T-cell (primary cell): ENCODE results near the gene PCDHGA8. TPM values are rescaled to one million over a fixed set of nuclear protein-coding genes. Genes with fewer than 3 reads are reported as not detected.
"Not testable (repeated sequence)": the region's sequence is repeated elsewhere in the genome, so short reads cannot be mapped to it uniquely, and the experiment has no call there.

Experiments used
- ATAC-seq, 4 experiments: fragments of 200-7000 bp in 3 of 4; fragments of 150-1000 bp in 1 of 4; cut with Tn5 transposase; replicated peaks in 1 of 4; 1 replicate in 3 of 4; 2 replicates in 1 of 4; pipeline ENCODE4 v1.10.0; 2021; ENCODE audit warnings: moderate library complexity in 3 of 4, mild to moderate bottlenecking in 2 of 4, moderate number of reproducible peaks in 1 of 4
- CTCF ChIA-PET, 2 donors: fragments of 300-600 bp; sonication (Branson Sonifier 250); formaldehyde crosslinking; loops; one replicate each; lab custom pipeline; 2022; ENCODE audit warnings: antibody characterized with exemption in 2 of 2; lab: Charles Lee
- POLR2A ChIA-PET, 2 donors: fragments of 300-600 bp; sonication (Branson Sonifier 250); formaldehyde crosslinking; loops; one replicate each; lab custom pipeline; 2022; ENCODE audit warnings: antibody characterized with exemption in 2 of 2; lab: Charles Lee
- DNase-seq, 35 experiments: peaks; one replicate each; pipeline versions ENCODE4 v3.0.0 to v3.0.0-alpha.2; 2013 to 2023
- H3K27ac ChIP-seq: one replicate; pipeline ENCODE4 v1.5.1; 2013; ENCODE audit warnings: low read length
- H3K27me3 ChIP-seq, 2 experiments: replicated peaks in 1 of 2; 1 replicate in 1 of 2; 2 replicates in 1 of 2; pipeline versions ENCODE4 v1.6.1 to v1.7.0; 2013; ENCODE audit warnings: low read length in 1 of 2, mixed read lengths in 1 of 2; ENCODE audit not compliant: control insufficient read depth in 2 of 2, insufficient read depth in 2 of 2; ENCODE audit errors: extremely low read depth in 1 of 2
- H3K36me3 ChIP-seq, 2 donors: 1 replicate in 1 of 2; 2 replicates in 1 of 2; pipeline versions ENCODE4 v1.6.1 to v1.7.0; 2013; ENCODE audit warnings: low read length in 1 of 2; ENCODE audit not compliant: control insufficient read depth in 2 of 2, insufficient read depth in 1 of 2; ENCODE audit errors: extremely low read depth in 1 of 2
- H3K4me1 ChIP-seq, 2 experiments: 1 replicate in 1 of 2; 2 replicates in 1 of 2; pipeline versions ENCODE4 v1.6.1 to v1.7.0; 2013; ENCODE audit warnings: low read length in 2 of 2, mixed read lengths in 1 of 2; ENCODE audit not compliant: insufficient read depth in 2 of 2, control insufficient read depth in 1 of 2; ENCODE audit errors: extremely low read depth in 1 of 2
- H3K4me3 ChIP-seq, 2 donors: 1 replicate in 1 of 2; 2 replicates in 1 of 2; pipeline versions ENCODE4 v1.5.1 to v1.7.0; 2013; ENCODE audit warnings: mild to moderate bottlenecking in 2 of 2, low read length in 1 of 2, moderate library complexity in 1 of 2; ENCODE audit not compliant: control insufficient read depth in 1 of 2; ENCODE audit errors: extremely low read depth in 1 of 2
- H3K9me3 ChIP-seq: 2 replicates; pipeline ENCODE4 v1.7.0; 2013
- H3K27ac Mint-ChIP-seq, 2 donors: one replicate each; pipeline ENCODE4 v1.8.0; 2020 to 2021; ENCODE audit warnings: mild to moderate bottlenecking in 2 of 2, mixed read lengths in 2 of 2
- H3K27me3 Mint-ChIP-seq, 2 donors: one replicate each; pipeline ENCODE4 v1.8.0; 2021 to 2022; ENCODE audit warnings: mixed read lengths in 2 of 2
- H3K36me3 Mint-ChIP-seq: one replicate; pipeline ENCODE4 v1.8.0; 2021; ENCODE audit warnings: mixed read lengths
- H3K4me1 Mint-ChIP-seq, 3 donors: one replicate each; pipeline ENCODE4 v1.8.0; 2020 to 2022; ENCODE audit warnings: mixed read lengths in 3 of 3, mild to moderate bottlenecking in 1 of 3
- H3K4me3 Mint-ChIP-seq, 3 donors: one replicate each; pipeline ENCODE4 v1.8.0; 2020 to 2022; ENCODE audit warnings: mild to moderate bottlenecking in 3 of 3, mixed read lengths in 3 of 3, moderate library complexity in 3 of 3
- H3K9me3 Mint-ChIP-seq, 3 donors: one replicate each; pipeline ENCODE4 v1.8.0; 2020 to 2022; ENCODE audit warnings: mixed read lengths in 3 of 3
- WGBS: methylation state at CpG from one replicate; pipeline ENCODE4 v1.1.5; 2013; ENCODE audit warnings: missing lambda C conversion rate; ENCODE audit not compliant: insufficient coverage; 5-methylcytosine and 5-hydroxymethylcytosine counted together
- total RNA-seq, 35 experiments: library from RNA in 6 of 35; stranded (reverse) in 6 of 35; fragments of 120-200 nt in 1 of 35; gene quantifications; one replicate each; pipeline versions ENCODE4 v1.2.1 to v1.2.4 and lab custom pipeline; 2013 to 2026

PCDHGA8 gene
- total RNA-seq, 5 donors from 2014 or later (not counting 1 experiment from before 2014, with no cell fraction given) = 0.05 to 0.13 (median 0.09) TPM; not detected in 2

- CTCF ChIA-PET, H3K4me1 Mint-ChIP-seq, DNase-seq, POLR2A ChIA-PET, H3K27ac ChIP-seq, H3K36me3 Mint-ChIP-seq, H3K4me3 ChIP-seq, H3K4me3 Mint-ChIP-seq, H3K27ac Mint-ChIP-seq, H3K36me3 ChIP-seq, H3K4me1 ChIP-seq, ATAC-seq: not testable (repeated sequence)
- Histone ChIP-seq H3K9me3 (peaks cover 11% of the 10 kb centered on the region), H3K27me3 (peaks cover 17 to 59% of the 10 kb centered on the region in 2 experiments)
- Mint-ChIP-seq H3K9me3 (peaks cover 5 to 29% (median 29%) of the 10 kb centered on the region in 3 donors), H3K27me3 (peaks cover 49 to 67% of the 10 kb centered on the region in 2 donors)
- 57% methylated on average over 29 of the region's 48 CpGs for WGBS
These were observed 16.8 kb upstream of the PCDHGA8 start for GRCh38 chr5:141375444-141376155.

GRCh38 chr5:141382469-141383294 is 9.8 kb upstream of the PCDHGA8 start, which contains the start of gene PCDHGA7:
TSS of gene PCDHGA7 (plus strand) at chr5:141382742. CDS start at chr5:141382900, 158 bp downstream.
- Mint-ChIP-seq H3K27me3 (peaks cover 67 to 77% of the 10 kb centered on the region in 2 donors), H3K4me1 (peaks cover 0 to 6% (median 0%) of the 10 kb centered on the region in 3 donors), H3K27ac (no peak within 1 kb of the TSS), H3K4me3 (peak within 1 kb of the TSS; percentile 47 to 62 (median 60)), H3K9me3 (peaks cover 0 to 38% (median 29%) of the 10 kb centered on the region in 3 donors), H3K36me3 (peaks cover 10% of the 10 kb centered on the region)
- H3K27ac ChIP-seq = no peak within 1 kb of the TSS
- ChIA-PET CTCF (no interaction called here), POLR2A (no interaction called here)
- H3K4me1 ChIP-seq = no peaks in the 10 kb centered on the region
- WGBS = 18% methylated on average over 30 of the region's 37 CpGs
- H3K9me3 ChIP-seq = peaks cover 9% of the 10 kb centered on the region
- no peak for DNase-seq
- no peaks in the 10 kb centered on the region for H3K36me3 ChIP-seq
- peak within 1 kb of the TSS in 1 of 2 donors; percentile 57 for H3K4me3 ChIP-seq
- peaks cover 15 to 40% of the 10 kb centered on the region in 2 experiments for H3K27me3 ChIP-seq
- peak in 1 of 4 experiments; percentile 13 for ATAC-seq

DNA sequence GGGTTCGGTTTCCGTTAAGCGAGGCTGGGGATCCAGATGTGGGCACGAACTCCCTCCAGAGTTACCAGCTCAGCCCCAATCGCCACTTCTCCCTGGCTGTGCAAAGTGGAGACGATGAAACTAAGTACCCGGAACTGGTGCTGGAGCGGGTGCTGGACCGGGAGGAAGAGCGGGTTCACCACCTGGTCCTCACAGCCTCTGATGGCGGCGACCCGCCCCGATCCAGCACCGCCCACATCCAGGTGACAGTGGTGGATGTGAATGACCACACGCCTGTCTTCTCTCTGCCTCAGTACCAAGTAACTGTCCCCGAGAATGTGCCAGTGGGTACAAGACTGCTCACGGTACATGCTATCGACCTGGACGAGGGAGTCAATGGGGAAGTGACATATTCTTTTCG is 9.1 kb upstream of the PCDHGA8 start:
- H3K36me3 Mint-ChIP-seq = peaks cover 10% of the 10 kb centered on the region
- peaks cover 69 to 79% of the 10 kb centered on the region in 2 donors for H3K27me3 Mint-ChIP-seq
- no peak for ATAC-seq
- Histone ChIP-seq H3K4me1 (no peaks in the 10 kb centered on the region), H3K36me3 (no peaks in the 10 kb centered on the region), H3K9me3 (peaks cover 11% of the 10 kb centered on the region), H3K27me3 (peaks cover 17 to 37% of the 10 kb centered on the region in 2 experiments), H3K27ac (no peak overlapping the region), H3K4me3 (no peak overlapping the region)
- H3K4me3 Mint-ChIP-seq = no peak overlapping the region
- ChIA-PET CTCF (no interaction called here), POLR2A (no interaction called here)
- 38% methylated on average over 12 of the region's 21 CpGs for WGBS
- no peak for DNase-seq
- no peak overlapping the region for H3K27ac Mint-ChIP-seq
- peaks cover under 1 to 39% (median 32%) of the 10 kb centered on the region in 3 donors for H3K9me3 Mint-ChIP-seq
- peaks cover 0 to 6% (median 0%) of the 10 kb centered on the region in 3 donors for H3K4me1 Mint-ChIP-seq

DNA sequence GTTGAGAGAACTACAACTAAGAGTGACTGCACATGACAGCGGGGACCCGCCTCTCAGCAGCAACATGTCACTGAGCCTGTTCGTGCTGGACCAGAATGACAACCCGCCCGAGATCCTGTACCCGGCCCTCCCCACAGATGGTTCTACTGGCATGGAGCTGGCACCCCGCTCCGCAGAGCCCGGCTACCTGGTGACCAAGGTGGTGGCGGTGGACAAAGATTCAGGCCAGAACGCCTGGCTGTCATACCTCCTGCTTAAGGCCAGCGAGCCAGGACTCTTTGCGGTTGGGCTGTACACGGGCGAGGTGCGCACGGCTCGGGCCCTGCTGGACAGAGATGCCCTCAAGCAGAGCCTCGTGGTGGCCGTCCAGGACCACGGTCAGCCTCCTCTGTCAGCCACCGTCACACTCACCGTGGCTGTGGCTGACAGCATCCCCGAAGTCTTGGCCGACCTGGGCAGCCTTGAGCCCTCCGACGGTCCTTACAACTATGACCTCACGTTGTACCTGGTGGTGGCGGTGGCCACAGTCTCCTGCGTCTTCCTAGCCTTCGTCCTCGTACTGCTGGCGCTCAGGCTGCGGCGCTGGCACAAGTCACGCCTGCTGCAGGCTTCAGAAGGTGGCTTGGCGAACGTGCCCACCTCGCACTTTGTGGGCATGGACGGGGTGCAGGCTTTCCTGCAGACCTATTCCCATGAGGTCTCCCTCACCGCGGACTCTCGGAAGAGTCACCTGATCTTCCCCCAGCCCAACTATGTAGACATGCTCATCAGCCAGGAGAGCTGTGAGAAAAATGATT is 7.8 kb upstream of the PCDHGA8 start:
- Mint-ChIP-seq H3K4me1 (peaks cover 0 to 6% (median 0%) of the 10 kb centered on the region in 3 donors), H3K9me3 (peaks cover 4 to 37% (median 31%) of the 10 kb centered on the region in 3 donors), H3K4me3 (no peak overlapping the region), H3K36me3 (peaks cover 7% of the 10 kb centered on the region), H3K27me3 (peaks cover 71 to 80% of the 10 kb centered on the region in 2 donors), H3K27ac (no peak overlapping the region)
- no peak for DNase-seq
- no peak overlapping the region for H3K27ac ChIP-seq
- ChIA-PET CTCF (no interaction called here), POLR2A (no interaction called here)
- H3K9me3 ChIP-seq = peaks cover 9% of the 10 kb centered on the region
- no peaks in the 10 kb centered on the region for H3K4me1 ChIP-seq
- no peak for ATAC-seq
- H3K27me3 ChIP-seq = peaks cover 17 to 49% of the 10 kb centered on the region in 2 experiments
- H3K36me3 ChIP-seq = no peaks in the 10 kb centered on the region
- H3K4me3 ChIP-seq = no peak overlapping the region
- 55% methylated on average over 43 of the region's 43 CpGs for WGBS

GRCh38 chr5:141387557-141388311 is 4.7 kb upstream of the PCDHGA8 start, which contains the start of gene PCDHGB4:
TSS of gene PCDHGB4 (plus strand) at chr5:141387698. CDS start at chr5:141387885, 187 bp downstream.
- ATAC-seq (peak in 3 of 4 experiments; percentile 58 to 77 (median 72)), DNase-seq (peak in 4 of 35 experiments; percentile 9 to 14 (median 12))
- POLR2A ChIA-PET, H3K27ac ChIP-seq, H3K4me1 ChIP-seq, H3K27ac Mint-ChIP-seq, H3K36me3 ChIP-seq, H3K4me1 Mint-ChIP-seq, H3K9me3 ChIP-seq: not testable (repeated sequence)
- Histone ChIP-seq H3K4me3 (peak within 1 kb of the TSS in 1 of 2 donors; percentile 17), H3K27me3 (peaks cover 22 to 50% of the 10 kb centered on the region in 2 experiments)
- Mint-ChIP-seq H3K27me3 (peaks cover 73 to 80% of the 10 kb centered on the region in 2 donors), H3K36me3 (peaks cover 13% of the 10 kb centered on the region), H3K9me3 (peaks cover 8 to 47% (median 29%) of the 10 kb centered on the region in 3 donors), H3K4me3 (peak within 1 kb of the TSS in 2 of 3 donors; percentile 17 to 25)
- CTCF ChIA-PET = interaction anchor here in 1 of 2 donors (0.6 kb wide), 1 partner anchor 173 kb away, joined by 3 read pairs; no protein-coding TSS in a partner anchor
- WGBS = 42% methylated on average over 11 of the region's 40 CpGs
